HG03196 (cell line): Measurements from ENCODE around the gene MYO1C.
"Not testable (repeated sequence)": the region's sequence is repeated elsewhere in the genome, so short reads cannot be mapped to it uniquely, and the experiment has no call there.

Experiments
- ATAC-seq: cut with Tn5 transposase; IDR thresholded peaks from one replicate; pipeline ENCODE4 v1.9.1; 2021; ENCODE audit not compliant: unreplicated experiment

Gene MYO1C

DNA sequence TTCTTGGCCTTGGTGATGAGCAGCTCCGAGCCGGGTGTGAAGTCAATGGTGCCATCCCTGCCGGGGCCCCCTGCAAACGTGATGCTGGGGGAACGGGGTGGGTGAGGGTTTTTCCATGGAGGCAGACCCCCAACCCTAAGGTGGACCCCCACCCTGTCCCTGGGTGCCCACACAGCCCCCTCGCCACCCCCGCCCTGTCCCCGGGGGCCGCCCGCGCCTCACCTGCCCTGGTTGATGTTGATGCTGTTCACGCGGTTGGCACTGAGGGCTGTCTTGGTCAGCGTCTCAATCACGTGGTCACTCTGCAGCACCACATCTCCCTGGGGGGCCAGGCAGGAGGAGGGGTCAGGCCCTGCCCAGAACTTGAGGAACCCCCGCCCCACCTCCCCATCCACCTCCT, 25.2 kb downstream of the MYO1C start:
- ATAC-seq, result no peak

DNA sequence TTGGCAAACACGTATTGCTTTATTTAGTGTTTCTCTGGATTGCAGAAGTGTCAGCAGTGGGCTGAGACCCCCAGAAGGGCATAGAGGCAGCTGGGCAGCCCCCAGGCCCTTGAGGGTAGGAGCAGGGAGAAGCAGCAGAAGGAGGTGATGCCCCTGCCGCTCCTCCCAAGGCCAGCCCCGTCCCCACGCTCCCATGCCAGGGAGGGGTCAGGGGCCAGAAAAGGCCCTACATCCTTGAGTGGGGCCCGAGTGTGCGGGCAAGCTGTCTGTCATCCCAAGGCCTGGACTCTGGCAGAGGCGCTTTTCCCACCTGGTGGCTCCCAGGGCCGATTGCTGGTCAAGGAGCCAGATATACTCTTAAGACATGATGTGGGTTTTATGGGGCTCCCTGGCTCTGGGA, 28.3 kb downstream of the MYO1C start:
- no peak for ATAC-seq

DNA sequence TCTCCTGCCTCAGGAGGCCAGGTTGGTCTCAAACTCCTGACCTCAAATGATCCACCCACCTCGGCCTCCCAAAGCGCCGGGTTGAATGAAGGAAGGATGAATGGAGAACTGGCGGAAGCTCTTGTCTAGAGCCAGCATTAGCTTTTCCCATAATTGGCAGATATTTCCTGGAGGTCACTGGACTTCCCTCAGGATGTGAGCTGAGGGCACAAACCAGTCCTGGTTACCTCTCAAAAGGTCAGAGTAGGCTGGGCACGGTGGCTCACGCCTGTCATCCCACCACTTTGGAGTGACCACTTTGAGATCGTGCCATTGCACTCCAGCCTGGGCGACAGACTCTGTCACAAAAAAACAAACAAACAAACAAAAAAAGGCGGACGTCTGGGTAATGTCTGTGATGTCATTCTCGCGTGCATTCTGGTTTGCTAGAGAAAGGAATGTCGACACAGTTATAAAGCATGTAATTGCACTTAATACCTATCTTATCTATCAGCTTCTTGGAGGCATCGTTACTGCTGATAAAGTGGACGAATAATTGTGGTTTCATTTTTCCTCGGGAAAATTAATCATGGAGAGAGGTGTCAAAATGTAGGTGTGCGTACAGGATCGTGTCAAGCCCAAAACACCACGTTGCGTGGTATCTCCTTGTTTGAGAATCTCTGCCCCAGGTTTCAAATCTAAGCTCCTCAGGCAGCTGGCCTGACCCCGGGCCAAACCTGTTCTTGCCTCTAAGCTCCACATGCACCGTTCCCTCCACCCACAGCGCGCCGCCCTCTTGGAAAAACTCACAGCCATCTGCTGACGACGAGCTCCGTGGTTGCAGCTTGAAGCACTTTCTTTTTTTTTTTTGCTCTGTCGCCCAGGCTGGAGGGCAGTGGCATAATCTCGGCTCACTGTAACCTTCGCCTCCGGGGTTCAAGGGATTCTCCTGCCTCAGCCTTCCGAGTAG, 30.0 kb downstream of the MYO1C start:
- ATAC-seq, result no peak

DNA sequence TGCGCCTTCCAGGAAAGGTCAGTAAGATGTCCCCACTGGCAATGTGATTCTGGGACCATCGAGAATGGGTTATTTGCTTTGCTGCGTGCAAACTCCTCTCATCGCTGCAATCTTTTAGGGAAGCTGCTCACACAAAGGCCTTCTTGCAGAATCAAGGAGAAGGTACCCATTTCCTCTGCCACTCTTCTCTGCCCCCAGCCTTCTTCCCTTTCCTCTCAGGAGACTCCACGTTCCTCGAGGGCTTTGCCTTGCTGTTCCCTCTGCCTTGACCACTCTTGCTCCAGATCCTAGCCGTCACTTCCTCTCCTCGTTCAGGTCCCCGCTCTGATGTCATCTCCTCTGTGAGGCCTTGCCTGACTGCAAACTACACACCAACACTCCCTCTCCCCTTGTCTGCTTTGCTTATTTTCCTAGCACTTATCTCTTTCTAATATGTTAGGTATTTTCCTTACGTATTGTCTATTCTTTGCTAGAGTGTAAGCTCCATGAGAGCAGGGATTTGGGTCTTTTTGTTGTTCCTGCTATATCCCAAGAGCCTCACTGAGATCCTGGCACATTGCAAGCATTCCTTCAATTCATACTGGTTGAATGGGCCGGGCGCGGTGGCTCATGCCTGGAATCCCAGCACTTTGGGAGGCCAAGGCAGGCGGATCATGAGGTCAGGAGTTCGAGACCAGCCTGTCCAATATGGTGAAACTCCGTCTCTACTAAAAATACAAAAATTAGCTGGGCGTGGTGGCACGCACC, 31.1 kb downstream of the MYO1C start:
- no peak for ATAC-seq

DNA sequence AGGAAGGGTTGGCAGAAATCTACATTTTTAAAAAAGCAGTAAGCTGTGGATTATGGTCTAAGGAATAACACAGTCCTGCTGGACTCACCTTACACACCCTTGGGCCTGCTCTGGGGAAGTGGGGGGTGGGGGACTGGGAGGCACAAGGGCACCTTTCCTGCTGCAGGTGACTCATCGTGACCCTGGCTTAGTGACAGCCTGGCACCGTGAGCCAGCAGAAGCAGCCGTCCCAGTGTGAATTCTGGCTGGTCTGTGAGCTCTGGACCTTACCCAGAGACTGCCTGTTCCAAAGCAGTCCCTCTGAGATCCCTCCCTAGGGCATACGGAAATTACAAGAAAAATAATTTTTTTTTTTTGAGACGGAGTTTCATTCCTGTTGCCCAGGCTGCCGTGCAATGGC, 32.3 kb downstream of the MYO1C start:
- ATAC-seq, result no peak

DNA sequence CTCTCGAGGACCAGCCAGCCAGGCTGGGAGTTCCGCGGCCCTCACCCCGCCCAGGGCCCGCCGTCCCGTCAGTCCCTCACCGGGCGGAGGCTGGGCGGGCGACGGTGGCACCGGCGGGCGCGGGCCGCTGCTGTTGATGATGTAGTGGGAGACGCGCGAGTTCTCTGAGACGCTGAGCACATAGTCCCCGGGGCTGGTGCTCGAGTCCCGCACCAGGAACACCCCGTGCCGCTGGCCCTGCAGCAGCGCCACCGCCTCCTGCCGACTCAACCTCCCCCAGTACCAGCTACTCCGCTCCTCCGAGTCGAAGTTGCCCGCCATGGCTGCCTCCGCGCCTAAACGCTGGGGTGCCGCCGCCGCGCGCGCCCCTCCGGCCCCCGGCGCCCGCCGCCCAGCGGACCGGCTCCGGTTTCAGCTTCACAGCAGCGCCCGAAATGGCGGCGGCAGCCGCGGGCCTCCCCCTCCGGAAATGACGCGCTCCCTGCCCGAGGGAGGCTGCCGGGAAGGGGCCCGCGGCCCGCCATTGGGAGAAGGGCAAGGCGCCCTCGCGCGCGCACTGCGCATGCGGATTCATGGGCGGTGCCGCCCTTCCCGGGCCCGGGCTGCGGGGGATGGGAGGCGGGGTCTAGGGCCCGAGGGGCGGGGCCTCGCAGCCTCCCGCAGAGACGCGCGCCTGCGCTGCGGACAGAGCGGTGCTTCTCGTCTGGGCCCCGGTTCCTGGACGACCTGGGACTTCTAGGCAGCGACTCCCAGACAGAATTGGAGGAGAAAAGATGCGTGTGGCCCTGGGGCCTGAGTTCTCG, 36.5 kb downstream of the MYO1C start, which contains the start of gene CRK:
Gene CRK (minus strand): TSS at position 436 of the 803 bp plus-strand sequence. CDS start 115 bp downstream, at position 321.
- peak; percentile 80 for ATAC-seq

DNA sequence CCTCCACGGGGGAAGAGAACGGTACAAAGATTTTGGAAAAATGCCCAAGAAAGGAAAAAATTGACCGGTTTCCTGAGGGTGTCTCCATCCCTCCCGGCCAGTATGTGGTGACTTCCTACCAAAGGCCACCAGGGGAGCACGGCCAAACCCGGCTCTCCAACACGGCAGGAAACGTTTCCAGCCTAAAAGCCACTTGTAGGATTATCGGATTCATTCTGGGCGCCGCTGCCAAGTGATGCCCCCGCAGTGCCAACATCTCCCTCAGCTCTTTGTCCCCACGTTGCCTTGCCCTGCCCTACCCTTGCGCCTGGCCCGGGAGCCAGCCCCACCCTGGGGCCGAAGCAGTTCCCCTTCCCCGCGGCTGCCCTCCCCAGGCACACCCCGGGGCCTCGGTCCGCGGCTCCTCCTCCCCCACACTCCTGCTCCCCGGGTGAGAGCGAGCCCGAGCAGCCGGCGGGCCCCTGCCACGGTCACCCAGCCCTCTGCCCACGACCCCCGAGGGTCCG, 37.1 kb downstream of the MYO1C start:
- peak; percentile 40 for ATAC-seq

DNA sequence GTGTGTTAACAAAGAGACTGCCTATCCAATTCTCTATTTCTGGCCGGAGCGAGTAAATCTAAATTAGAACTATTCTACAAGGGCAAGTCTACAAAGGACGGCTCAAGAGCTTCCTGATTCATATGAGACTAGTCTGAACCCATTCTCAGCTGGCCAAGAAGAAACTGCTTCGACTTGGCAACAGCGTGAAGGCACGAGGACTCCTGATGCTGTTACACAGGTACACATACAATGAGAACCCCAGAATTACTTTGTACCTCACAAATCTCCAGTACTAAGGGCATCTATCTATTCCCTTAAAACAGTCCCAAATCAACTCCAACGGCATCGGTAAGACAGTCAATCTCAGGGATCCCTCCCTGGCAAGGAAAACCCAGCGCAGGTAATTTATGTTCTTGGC, 37.9 kb downstream of the MYO1C start:
- ATAC-seq, result no peak

DNA sequence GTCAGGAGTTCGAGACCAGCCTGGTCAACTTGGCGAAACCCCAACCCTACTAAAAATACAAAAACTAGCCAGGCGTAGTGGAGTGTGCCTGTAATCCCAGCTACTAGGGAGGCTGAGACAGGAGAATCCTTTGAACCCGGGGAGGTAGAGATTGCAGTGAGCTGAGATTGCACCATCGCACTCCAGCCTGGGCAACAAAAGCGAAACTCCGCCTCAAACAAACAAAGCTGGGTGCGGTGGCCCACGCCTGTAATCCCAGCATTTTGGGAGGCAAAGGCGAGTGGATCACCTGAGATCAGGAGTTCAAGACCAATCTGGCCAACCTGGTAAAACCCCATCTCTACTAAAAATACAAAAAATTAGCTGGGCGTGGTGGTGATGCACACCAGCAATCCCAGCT, 38.8 kb downstream of the MYO1C start:
- not testable (repeated sequence) for ATAC-seq

DNA sequence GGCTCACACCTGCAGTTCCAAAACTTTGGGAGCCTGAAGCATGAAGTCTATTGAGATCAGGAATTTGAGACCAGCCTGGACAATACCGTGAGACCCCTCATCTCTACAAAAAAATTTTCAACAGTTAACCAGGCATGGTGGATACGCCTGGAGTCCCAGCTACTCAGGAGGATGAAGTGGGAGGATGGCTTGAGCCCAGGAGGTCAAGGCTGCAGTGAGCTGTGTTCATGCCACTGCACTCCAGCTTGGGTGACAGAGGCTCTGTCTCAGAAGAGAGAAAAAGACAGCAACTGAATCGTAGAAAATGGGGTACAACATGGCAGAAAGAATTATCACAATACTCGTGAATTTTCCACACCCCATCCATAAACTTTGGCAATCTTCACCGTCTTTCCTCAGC, 39.6 kb downstream of the MYO1C start:
- no peak for ATAC-seq

DNA sequence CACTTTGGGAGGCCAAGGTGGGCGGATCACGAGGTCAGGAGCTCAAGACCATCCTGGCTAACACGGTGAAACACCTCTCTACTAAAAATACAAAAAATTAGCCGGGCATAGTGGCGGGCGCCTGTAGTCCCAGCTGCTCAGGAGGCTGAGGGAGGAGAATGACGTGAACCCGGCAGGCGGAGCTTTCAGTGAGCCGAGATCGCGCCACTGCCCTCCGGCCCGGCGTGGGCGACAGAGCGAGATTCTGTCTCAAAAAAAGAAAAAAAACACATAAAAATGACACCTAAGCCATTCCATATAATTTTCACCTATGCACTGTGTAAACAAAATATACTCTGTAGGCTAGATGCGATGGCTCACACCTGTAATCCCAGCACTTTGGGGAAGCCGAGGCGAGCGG, 42.2 kb downstream of the MYO1C start:
- ATAC-seq, result not testable (repeated sequence)

DNA sequence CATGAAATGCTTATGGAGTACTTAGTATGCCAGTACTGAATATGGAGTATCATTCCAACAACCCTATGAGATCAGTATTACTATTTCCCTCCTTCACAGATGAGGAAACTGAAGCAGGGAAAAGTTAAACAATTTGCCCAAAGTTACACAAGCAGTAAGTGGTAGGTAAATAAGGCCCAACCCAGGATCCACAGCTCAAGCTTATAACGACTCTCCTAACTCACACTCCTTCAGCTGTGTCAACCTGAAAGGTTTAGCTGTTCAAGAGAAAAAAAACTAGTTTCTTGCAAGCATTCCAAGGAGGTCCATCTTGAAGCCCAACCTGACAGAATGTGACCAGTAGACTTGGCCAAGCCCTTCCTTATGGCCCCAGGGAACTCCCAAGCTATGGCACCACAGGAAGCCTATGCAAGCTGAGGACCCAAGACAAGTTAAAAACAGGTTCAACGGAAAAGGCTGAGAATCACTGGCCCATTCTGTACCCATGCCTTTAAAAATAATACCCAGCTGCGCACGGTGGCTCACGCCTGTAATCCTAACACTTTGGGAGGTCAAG, 43.0 kb downstream of the MYO1C start:
- no peak for ATAC-seq

DNA sequence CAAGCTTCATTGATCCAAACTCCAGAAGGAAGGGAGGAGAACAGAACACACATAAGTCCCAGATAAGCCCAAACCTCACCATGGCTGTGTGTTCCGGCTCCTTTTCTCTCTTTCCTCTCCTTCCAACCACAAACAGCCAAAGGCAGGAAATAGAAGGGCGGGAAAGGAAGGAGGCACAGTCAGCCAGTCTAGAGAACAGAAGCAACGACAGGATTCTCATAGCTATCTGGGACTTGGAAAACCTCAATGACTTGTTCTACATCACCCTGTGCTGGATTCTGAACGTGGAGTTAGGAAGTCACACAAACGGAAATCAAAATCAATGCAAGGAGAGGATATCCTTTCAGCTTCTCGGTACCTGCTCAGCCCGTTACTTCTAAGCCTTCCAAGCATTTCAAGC, 45.4 kb downstream of the MYO1C start:
- no peak for ATAC-seq

DNA sequence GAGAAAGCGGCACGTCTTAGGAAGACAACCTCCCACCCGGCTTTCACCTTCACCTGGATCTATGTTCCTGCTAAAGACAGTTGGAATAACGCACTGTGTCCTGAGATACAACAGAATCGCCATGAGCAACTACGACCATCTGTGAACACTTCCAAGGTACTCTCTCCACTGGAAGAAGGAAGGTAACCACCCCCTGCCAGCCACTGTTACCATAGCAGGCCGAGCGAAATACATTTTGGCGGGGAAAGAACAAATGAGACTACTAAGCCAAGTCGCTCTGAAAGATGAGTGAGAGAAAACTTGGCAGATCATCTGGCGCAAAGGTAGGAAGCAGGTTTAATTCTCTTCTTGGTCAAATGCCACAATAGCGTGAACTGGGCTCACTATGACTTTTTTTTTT, 46.3 kb downstream of the MYO1C start:
- ATAC-seq, result no peak

DNA sequence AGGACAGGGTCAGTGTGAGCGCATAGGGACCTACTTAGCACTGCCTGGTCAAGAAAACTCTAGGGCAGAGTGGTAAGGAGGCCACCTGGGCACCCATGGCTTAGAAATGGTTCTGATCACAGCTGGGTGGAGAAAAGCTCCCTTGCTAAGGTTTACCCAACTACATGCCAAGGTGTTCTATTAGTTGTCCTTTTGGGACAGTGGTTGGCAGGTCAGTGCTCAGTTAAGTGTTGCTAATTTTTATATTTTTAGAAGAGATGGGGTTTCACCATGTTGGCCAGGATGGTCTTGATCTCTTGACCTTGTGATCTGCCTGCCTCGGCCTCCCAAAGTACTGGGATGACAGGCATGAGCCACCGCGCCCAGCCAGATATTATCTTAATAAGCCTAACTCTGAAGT, 46.8 kb downstream of the MYO1C start:
- ATAC-seq, result not testable (repeated sequence)

DNA sequence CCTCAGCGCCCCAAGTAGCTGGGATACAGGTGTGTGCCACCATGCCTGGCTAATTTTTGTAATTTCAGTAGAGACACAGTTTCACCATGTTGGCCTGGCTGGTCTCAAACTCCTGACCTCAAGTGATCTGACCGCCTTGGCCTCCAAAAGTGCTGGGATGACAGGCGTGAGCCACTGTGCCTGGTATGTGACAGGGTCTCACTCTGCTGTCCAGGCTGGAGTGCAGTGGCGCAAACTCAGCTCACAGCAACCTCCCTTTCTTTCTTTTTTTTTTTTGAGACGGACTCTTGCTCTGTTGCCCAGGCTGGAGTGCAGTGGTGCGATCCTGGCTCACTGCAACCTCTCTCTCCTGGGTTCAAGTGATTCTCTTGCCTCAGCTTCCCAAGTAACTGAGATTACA, 49.8 kb downstream of the MYO1C start:
- ATAC-seq, result not testable (repeated sequence)

DNA sequence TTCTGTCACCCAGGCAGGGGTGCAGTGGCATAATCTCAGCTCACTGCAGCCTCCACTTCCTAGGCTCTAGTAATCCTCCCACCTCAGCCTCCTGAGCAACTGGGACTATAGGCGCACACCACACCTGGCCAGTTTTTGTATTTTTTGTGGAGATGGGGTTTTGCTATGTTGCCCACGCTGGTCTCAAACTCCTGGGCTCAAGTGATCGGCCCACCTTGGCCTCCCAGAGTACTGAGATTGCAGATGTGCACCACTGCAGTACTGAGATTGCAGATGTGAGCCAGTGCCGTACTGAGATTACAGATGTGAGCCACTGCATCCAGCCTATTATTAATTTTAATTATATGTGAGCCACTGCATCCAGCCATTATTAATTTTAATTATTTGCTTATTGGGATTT, 50.3 kb downstream of the MYO1C start:
- no peak for ATAC-seq

DNA sequence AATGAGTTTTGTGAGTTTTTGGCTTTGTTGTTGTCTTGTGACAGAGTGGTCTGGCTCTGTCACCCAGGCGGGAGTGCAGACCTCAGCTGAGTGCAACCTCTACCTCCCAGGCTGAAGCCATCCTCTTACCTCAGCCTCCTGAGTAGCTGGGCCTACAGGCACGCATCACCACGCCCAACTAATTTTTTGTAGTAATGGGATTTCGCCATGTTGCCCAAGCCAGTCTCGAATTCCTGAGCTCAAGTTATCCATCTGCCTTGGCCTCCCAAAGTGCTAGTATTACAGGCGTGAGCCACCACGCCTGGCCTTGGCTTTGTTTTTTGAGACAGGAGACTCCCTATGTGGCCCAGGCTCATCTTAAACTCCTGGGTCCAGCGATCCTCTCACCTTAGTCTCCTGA, 51.6 kb downstream of the MYO1C start:
- no peak for ATAC-seq

DNA sequence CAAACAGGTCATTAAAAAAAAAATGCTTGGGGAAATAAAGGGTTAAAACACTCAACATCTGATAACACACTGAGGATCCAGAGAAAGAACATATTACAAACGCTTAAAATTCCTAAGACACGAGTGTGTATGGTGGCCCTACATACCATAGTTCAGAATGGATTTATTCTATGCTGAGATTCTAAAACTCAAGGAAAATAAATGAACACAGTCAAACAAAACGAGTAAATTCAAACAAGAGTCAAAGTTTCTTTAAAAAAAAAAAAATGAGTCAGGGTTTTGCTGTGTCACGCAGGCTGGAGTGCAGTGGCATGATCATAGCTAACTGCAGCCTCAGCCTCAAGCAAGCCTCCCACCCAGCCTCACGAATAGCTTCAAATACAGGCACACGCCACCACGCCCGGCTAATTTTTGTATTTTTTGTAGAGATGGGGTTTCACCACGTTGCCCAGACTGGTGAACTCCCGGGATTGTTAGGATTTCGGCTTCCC, 53.8 kb downstream of the MYO1C start:
- ATAC-seq, result no peak

DNA sequence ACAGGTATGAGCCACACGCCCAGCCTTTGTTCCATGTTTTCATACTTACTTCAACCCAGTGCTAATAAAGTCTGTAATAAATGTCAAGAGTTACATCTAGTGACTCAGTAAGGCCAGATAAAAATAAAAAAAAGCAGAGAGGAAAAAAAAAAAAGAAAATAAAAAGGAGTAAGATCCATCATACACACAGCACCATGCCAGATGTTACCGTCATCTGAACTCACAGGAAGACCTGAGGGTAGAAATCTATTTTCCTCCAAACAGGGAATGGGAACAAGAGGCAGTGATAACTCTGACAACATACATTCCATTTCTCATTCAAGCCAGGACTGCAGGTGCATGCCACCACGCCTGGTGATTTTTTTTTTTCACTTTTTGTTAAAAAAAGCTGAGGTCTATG, 57.2 kb downstream of the MYO1C start:
- no peak for ATAC-seq

DNA sequence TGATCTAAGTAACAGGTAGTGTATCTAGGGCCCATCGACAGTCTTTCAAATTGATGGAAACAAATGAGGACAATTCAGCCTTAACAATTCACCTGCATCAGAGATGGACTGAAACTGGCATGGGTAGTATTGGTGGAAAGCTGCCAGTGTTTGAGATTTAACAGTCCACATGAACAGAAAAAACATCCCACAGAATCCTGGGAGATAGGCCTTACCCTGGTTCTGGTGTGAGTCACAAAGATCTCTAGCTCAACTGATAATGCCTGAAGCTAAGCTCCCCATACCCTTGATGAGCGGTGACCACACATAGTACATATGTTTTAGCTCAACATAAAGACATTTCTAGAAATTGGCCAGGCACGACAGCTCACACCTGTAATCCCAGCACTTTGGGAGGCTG, 58.3 kb downstream of the MYO1C start:
- ATAC-seq, result no peak
